H1 (cell line): ENCODE results near the gene TDRD9. TPM values are rescaled to one million over a fixed set of nuclear protein-coding genes. Genes with fewer than 3 reads are reported as not detected.

ENCODE experiments used
- CTCF ChIA-PET: fragments of 300-600 bp; sonication (Branson Sonifier 250); formaldehyde crosslinking; loops from one replicate; lab custom pipeline; 2021; ENCODE audit not compliant: partially characterized antibody; lab: Charles Lee
- POLR2A ChIA-PET: fragments of 300-600 bp; sonication (Branson Sonifier 250); formaldehyde crosslinking; loops from one replicate; lab custom pipeline; 2021; ENCODE audit warnings: inconsistent platforms; ENCODE audit not compliant: partially characterized antibody; lab: Charles Lee
- DNase-seq, 2 experiments: peaks; one replicate each; pipeline versions ENCODE4 v3.0.0 to v3.0.0-alpha.2; 2010 to 2022; ENCODE audit warnings: low spot score in 2 of 2, low read depth in 1 of 2, mixed read lengths in 1 of 2
- FAIRE-seq: peaks from 2 replicates; lab custom pipeline; 2011; peaks lifted over from hg19 to GRCh38; lab: Jason Lieb, UNC
- H2AFZ ChIP-seq: 2 replicates; pipeline ENCODE4 v1.8.1; 2012; ENCODE audit warnings: low read length, inconsistent platforms
- H2AK5ac ChIP-seq: 2 replicates; pipeline ENCODE4 v1.6.1; 2013; ENCODE audit warnings: low read depth, low read length
- H2BK120ac ChIP-seq: replicated peaks from 2 replicates; pipeline ENCODE3; 2013; ENCODE audit warnings: low read depth, low read length, inconsistent platforms
- H2BK12ac ChIP-seq: 2 replicates; pipeline ENCODE4 v1.6.1; 2013; ENCODE audit warnings: low read depth, low read length
- H2BK15ac ChIP-seq: 2 replicates; pipeline ENCODE4 v1.6.1; 2013; ENCODE audit warnings: low read length
- H2BK20ac ChIP-seq: 2 replicates; pipeline ENCODE4 v1.6.1; 2013; ENCODE audit warnings: low read length
- H2BK5ac ChIP-seq: 2 replicates; pipeline ENCODE4 v1.6.1; 2013; ENCODE audit warnings: low read depth, low read length
- H3K14ac ChIP-seq: 2 replicates; pipeline ENCODE4 v1.6.1; 2013; ENCODE audit warnings: inconsistent platforms; ENCODE audit not compliant: insufficient read length
- H3K18ac ChIP-seq: 2 replicates; pipeline ENCODE4 v1.6.1; 2013; ENCODE audit warnings: low read length; ENCODE audit errors: extremely low read depth
- H3K23ac ChIP-seq: 2 replicates; pipeline ENCODE4 v1.6.1; 2013; ENCODE audit warnings: inconsistent platforms; ENCODE audit not compliant: insufficient read length
- H3K23me2 ChIP-seq: 2 replicates; pipeline ENCODE4 v1.6.1; 2013; ENCODE audit warnings: low read depth, low read length
- H3K27ac ChIP-seq: 2 replicates; pipeline ENCODE4 v1.6.1; 2011; ENCODE audit warnings: low read depth, low read length, inconsistent platforms
- H3K27me3 ChIP-seq, 4 experiments: replicated peaks in 1 of 4; 1 replicate in 1 of 4; 2 replicates in 3 of 4; pipeline versions ENCODE4 v1.6.1 to v1.8.1; 2011 to 2013; ENCODE audit warnings: low read length in 3 of 4, mild to moderate bottlenecking in 3 of 4, inconsistent platforms in 2 of 4, mixed read lengths in 2 of 4, moderate library complexity in 1 of 4; ENCODE audit not compliant: control insufficient read depth in 3 of 4, insufficient read depth in 3 of 4; ENCODE audit errors: extremely low read depth in 1 of 4
- H3K36me3 ChIP-seq, 4 experiments: 2 replicates each; pipeline versions ENCODE4 v1.6.1 to v1.8.1; 2011 to 2013; ENCODE audit warnings: mild to moderate bottlenecking in 4 of 4, low read length in 3 of 4, moderate library complexity in 2 of 4, control low read depth in 1 of 4, inconsistent platforms in 1 of 4; ENCODE audit not compliant: insufficient read depth in 4 of 4, control insufficient read depth in 2 of 4
- H3K4ac ChIP-seq: replicated peaks from 2 replicates; pipeline ENCODE3; 2013; ENCODE audit warnings: low read length, low read depth, mixed read lengths, inconsistent platforms; ENCODE audit not compliant: insufficient read length
- H3K4me1 ChIP-seq, 4 experiments: replicated peaks in 1 of 4; 1 replicate in 1 of 4; 2 replicates in 3 of 4; pipeline versions ENCODE4 v1.6.1 to v1.8.1; 2011 to 2013; ENCODE audit warnings: low read length in 3 of 4, inconsistent platforms in 2 of 4, mixed read lengths in 1 of 4; ENCODE audit not compliant: insufficient read depth in 4 of 4, control insufficient read depth in 3 of 4
- H3K4me2 ChIP-seq, 2 experiments: 2 replicates each; pipeline versions ENCODE4 v1.6.1 to v1.8.1; 2011 to 2013; ENCODE audit warnings: low read depth in 2 of 2, low read length in 2 of 2, control low read depth in 1 of 2, inconsistent platforms in 1 of 2, mild to moderate bottlenecking in 1 of 2; ENCODE audit not compliant: insufficient read depth in 1 of 2
- H3K4me3 ChIP-seq, 4 experiments: fragments of 200-600, 300-600 bp in 1 of 4; sonication (generic), shearing (Covaris generic), sonication (Bioruptor Twin) in 1 of 4; 2 replicates each; pipeline versions ENCODE4 v1.5.1 to v1.8.1; 2011 to 2016; ENCODE audit warnings: low read length in 4 of 4, low read depth in 3 of 4, control low read depth in 2 of 4, inconsistent platforms in 2 of 4, mild to moderate bottlenecking in 2 of 4, mixed read lengths in 1 of 4, moderate library complexity in 1 of 4; ENCODE audit not compliant: insufficient read depth in 2 of 4; ENCODE audit errors: extremely low read depth in 1 of 4
- H3K56ac ChIP-seq: replicated peaks from 2 replicates; pipeline ENCODE3; 2013; ENCODE audit warnings: low read depth, mild to moderate bottlenecking, mixed read lengths, low read length, inconsistent platforms; ENCODE audit not compliant: insufficient read length
- H3K79me1 ChIP-seq: 2 replicates; pipeline ENCODE4 v1.6.1; 2013; ENCODE audit warnings: low read depth, low read length, control low read depth
- H3K79me2 ChIP-seq, 2 experiments: 2 replicates each; pipeline versions ENCODE4 v1.6.1 to v1.8.1; 2012 to 2013; ENCODE audit warnings: low read length in 2 of 2, mild to moderate bottlenecking in 2 of 2, inconsistent platforms in 1 of 2; ENCODE audit not compliant: insufficient read depth in 2 of 2, control insufficient read depth in 1 of 2
- H3K9ac ChIP-seq, 4 experiments: replicated peaks in 1 of 4; 1 replicate in 1 of 4; 2 replicates in 3 of 4; pipeline versions ENCODE4 v1.6.1 to v1.8.1; 2011 to 2013; ENCODE audit warnings: low read depth in 3 of 4, low read length in 3 of 4, control low read depth in 2 of 4, mild to moderate bottlenecking in 2 of 4, moderate library complexity in 2 of 4, inconsistent platforms in 1 of 4; ENCODE audit errors: extremely low read depth in 1 of 4
- H3K9me3 ChIP-seq, 2 experiments: 2 replicates each; pipeline versions ENCODE4 v1.6.1 to v1.8.1; 2012 to 2013; ENCODE audit warnings: mild to moderate bottlenecking in 2 of 2, moderate library complexity in 2 of 2, control low read depth in 1 of 2, inconsistent platforms in 1 of 2, low read depth in 1 of 2, low read length in 1 of 2, mixed read lengths in 1 of 2; ENCODE audit not compliant: insufficient read depth in 2 of 2
- H4K20me1 ChIP-seq, 2 experiments: replicated peaks in 1 of 2; 2 replicates each; pipeline versions ENCODE3 to v1.8.1; 2011 to 2013; ENCODE audit warnings: inconsistent platforms in 2 of 2, low read length in 2 of 2, mild to moderate bottlenecking in 1 of 2; ENCODE audit not compliant: insufficient read depth in 2 of 2, control insufficient read depth in 1 of 2
- H4K5ac ChIP-seq: 2 replicates; pipeline ENCODE4 v1.6.1; 2013; ENCODE audit warnings: low read length, low read depth, mixed read lengths, inconsistent platforms; ENCODE audit not compliant: insufficient read length
- H4K8ac ChIP-seq: 2 replicates; pipeline ENCODE4 v1.8.0; 2013; ENCODE audit warnings: mild to moderate bottlenecking, moderate library complexity, low read length, inconsistent platforms; ENCODE audit not compliant: insufficient read depth; ENCODE audit errors: extremely low read depth
- H4K91ac ChIP-seq: replicated peaks from 2 replicates; pipeline ENCODE3; 2013; ENCODE audit warnings: low read length, mixed read lengths, inconsistent platforms; ENCODE audit not compliant: insufficient read length
- CHD1 ChIP-seq: IDR thresholded peaks from 2 replicates; pipeline ENCODE4 v1.6.1; 2012; ENCODE audit warnings: low read depth, low read length, improper control_type of control experiment
- MAX ChIP-seq: IDR thresholded peaks from 2 replicates; pipeline ENCODE4 v1.6.1; 2012; ENCODE audit warnings: inconsistent platforms
- SP1 ChIP-seq: IDR thresholded peaks from 2 replicates; pipeline ENCODE4 v1.6.1; 2011; ENCODE audit warnings: low read depth, low read length
- WGBS, 2 experiments: shearing (Covaris generic) in 1 of 2; methylation state at CpG; one replicate each; pipeline versions ENCODE4 v1.1.6 to v1.1.7; 2013 to 2015; ENCODE audit warnings: low lambda C conversion rate in 2 of 2, mixed read lengths in 2 of 2, inconsistent platforms in 1 of 2, low coverage in 1 of 2, missing lambda C conversion rate in 1 of 2; ENCODE audit not compliant: insufficient replicate concordance in 2 of 2, insufficient coverage in 1 of 2, insufficient read length in 1 of 2; ENCODE audit errors: extremely low coverage in 1 of 2, missing lambda C conversion rate in 1 of 2; 5-methylcytosine and 5-hydroxymethylcytosine counted together
- polyA plus RNA-seq, 7 experiments: library from polyadenylated mRNA; depleted of rRNA in 3 of 7; stranded (reverse) in 5 of 7; unstranded in 2 of 7; fragments of >200 nt in 5 of 7; fragments of 200-250 nt in 2 of 7; gene quantifications; 1 replicate in 5 of 7; 2 replicates in 1 of 7; 4 replicates in 1 of 7; pipeline versions ENCODE4 v1.2.1 to v1.2.3, GENCODE V29; 2011 to 2013; ENCODE audit warnings: missing spikeins in 2 of 7, mixed read lengths in 2 of 7
- total RNA-seq: library from RNA; stranded (reverse); fragmentation: NEBNext Ultra II Directional; extraction: Animal tissue kit (Norgen Biotek cat#: 25700); gene quantifications from 2 replicates; pipeline ENCODE4 v1.2.1, GENCODE V29; 2021

The TDRD9 gene
- total and polyA plus RNA-seq, 2 of the 8 experiments (the other 6 are each of a cell fraction or from before 2014, with no cell fraction given), result not detected

DNA sequence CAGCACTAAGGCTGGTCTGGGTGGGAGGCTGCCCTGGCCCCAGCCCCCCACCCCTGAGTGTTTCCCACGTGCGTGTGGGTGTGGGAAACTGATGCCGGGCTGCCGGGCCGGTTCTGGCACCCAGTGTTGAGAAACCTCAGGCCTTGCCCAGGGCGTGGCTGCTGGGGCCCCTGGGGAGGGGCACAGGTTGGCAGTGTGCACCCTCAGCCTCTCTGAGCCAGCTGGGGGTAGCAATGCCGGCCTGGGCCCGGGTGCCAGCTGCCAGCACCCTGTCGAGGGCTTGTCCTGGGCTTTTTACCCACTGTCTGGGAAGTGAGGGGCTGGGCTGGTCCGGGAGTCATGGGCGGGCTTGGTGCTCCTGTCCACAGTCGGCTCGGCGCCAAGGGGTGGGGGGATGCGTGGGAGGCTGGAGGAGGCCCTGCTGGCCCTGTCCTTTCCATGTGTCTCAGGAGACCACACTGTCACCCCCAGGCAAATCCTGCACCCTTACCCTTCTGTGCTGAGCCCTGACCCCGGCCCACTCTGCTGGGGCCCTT lies 172.9 kb downstream of the TDRD9 start:
- Histone ChIP-seq H3K4me3 (no peak overlapping the region), H3K27me3 (no peaks in the 10 kb centered on the region; a peak in 3 of 7 replicates), H2BK120ac (no peak overlapping the region), H2BK5ac (no peak overlapping the region), H3K9me3 (no peaks in the 10 kb centered on the region), H2BK20ac (no peak overlapping the region), H2AFZ (no peak overlapping the region), H3K79me2 (no peaks in the 10 kb centered on the region), H3K56ac (no peak overlapping the region), H3K23me2 (no peaks in the 10 kb centered on the region), H3K23ac (no peak overlapping the region), H2BK12ac (no peak overlapping the region), H4K91ac (no peak overlapping the region), H4K5ac (no peak overlapping the region), H3K4ac (no peak overlapping the region), H2BK15ac (no peak overlapping the region), H3K4me1 (no peaks in the 10 kb centered on the region), H3K4me2 (no peak overlapping the region), H3K9ac (no peak overlapping the region), H3K18ac (no peak overlapping the region), H3K27ac (no peak overlapping the region), H2AK5ac (no peak overlapping the region), H3K36me3 (no peaks in the 10 kb centered on the region), H4K20me1 (no peaks in the 10 kb centered on the region), H4K8ac (no peak overlapping the region), H3K79me1 (no peaks in the 10 kb centered on the region), H3K14ac (no peak overlapping the region)
- DNase-seq (no peak), FAIRE-seq (no peak)
- ChIA-PET POLR2A (interaction anchor here (0.6 kb wide), 1 partner anchor 889 kb away, joined by 4 read pairs; no protein-coding TSS in a partner anchor), CTCF (interaction anchor here (0.8 to 1.9 kb wide), 3 partner anchors 9 to 28 kb away, joined by 3 to 5 read pairs (median 4); no protein-coding TSS in a partner anchor)
- WGBS, 2 experiments, result 88% methylated on average over 12 of the region's 16 CpGs; no CpG with 5 or more reads in 1 of the 2 experiments
- TF ChIP-seq CHD1 (no peak), MAX (no peak), SP1 (no peak)
